HepG2 (cell line): ENCODE measurements around the gene DNAJB2. TPM values are rescaled to one million over a fixed set of nuclear protein-coding genes. Genes with fewer than 3 reads are reported as not detected.

Source experiments
- ATAC-seq: fragments of 200-7000 bp; cut with Tn5 transposase; 3 replicates; pipeline ENCODE4 v1.9.1; 2020; ENCODE audit warnings: mild to moderate bottlenecking, moderate library complexity
- BruUV-seq: library from RNA; stranded (reverse); fragments of 400-500 nt; replicated peaks from 2 replicates; lab custom pipeline; 2021; lab: Mats Ljungman, UMichigan
- CTCF ChIA-PET: fragments of 300-600 bp; formaldehyde crosslinking; extraction: SDS; loops from one replicate; lab custom pipeline; 2021; ENCODE audit warnings: low total read pairs, inconsistent platforms, low intra/inter-chr PET ratio; lab: Yijun Ruan, JAX
- POLR2A ChIA-PET: fragments of 350-600 bp; sonication (Branson Sonifier 250); formaldehyde crosslinking; loops from one replicate; lab custom pipeline; 2020; ENCODE audit warnings: antibody characterized with exemption, inconsistent platforms; lab: Yijun Ruan, JAX
- DNase-seq: peaks from one replicate; pipeline ENCODE4 v3.0.0-alpha.2; 2015; ENCODE audit warnings: low spot score
- FAIRE-seq: peaks from 3 replicates; lab custom pipeline; 2011; peaks lifted over from hg19 to GRCh38; lab: Jason Lieb, UNC
- H2AFZ ChIP-seq: one replicate; pipeline ENCODE4 v1.6.1; 2011; ENCODE audit warnings: low read length, inconsistent platforms
- H3K27ac ChIP-seq: fragments of 300-600 bp; 3 replicates; pipeline ENCODE4 v1.8.0; 2011; ENCODE audit warnings: mixed run types, mild to moderate bottlenecking, mixed read lengths, low read length, inconsistent platforms; ENCODE audit not compliant: insufficient read depth; ENCODE audit errors: extremely low read length
- H3K27me3 ChIP-seq, 2 experiments: fragments of 200-600 bp in 1 of 2; 2 replicates in 1 of 2; 3 replicates in 1 of 2; pipeline versions ENCODE4 v1.6.0 to v1.8.0; 2011; ENCODE audit warnings: low read length in 2 of 2, mild to moderate bottlenecking in 2 of 2, moderate library complexity in 2 of 2, inconsistent platforms in 1 of 2; ENCODE audit not compliant: insufficient read depth in 2 of 2, control insufficient read depth in 1 of 2
- H3K36me3 ChIP-seq, 2 experiments: fragments of 200-600 bp in 1 of 2; replicated peaks in 1 of 2; 2 replicates in 1 of 2; 3 replicates in 1 of 2; pipeline versions ENCODE4 v1.5.1 to v1.8.0; 2011; ENCODE audit warnings: low read length in 2 of 2, inconsistent platforms in 1 of 2; ENCODE audit not compliant: insufficient read depth in 2 of 2, control insufficient read depth in 1 of 2
- H3K4me1 ChIP-seq: 2 replicates; pipeline ENCODE4 v1.5.1; 2012; ENCODE audit warnings: low read length, inconsistent platforms; ENCODE audit not compliant: insufficient read depth
- H3K4me2 ChIP-seq: 2 replicates; pipeline ENCODE4 v1.6.0; 2011; ENCODE audit warnings: low read depth, low read length, inconsistent platforms
- H3K4me3 ChIP-seq, 3 experiments: fragments of 200-600 bp in 1 of 3; sonication (generic), shearing (Covaris generic) in 1 of 3; replicated peaks in 1 of 3; 2 replicates each; pipeline ENCODE4 v1.5.1; 2011 to 2016; ENCODE audit warnings: low read length in 3 of 3, inconsistent platforms in 2 of 3, low read depth in 2 of 3, mild to moderate bottlenecking in 2 of 3, control low read depth in 1 of 3, mixed read lengths in 1 of 3; ENCODE audit not compliant: insufficient read depth in 1 of 3
- H3K79me2 ChIP-seq: one replicate; pipeline ENCODE4 v1.6.1; 2011; ENCODE audit warnings: low read length, inconsistent platforms; ENCODE audit not compliant: insufficient read depth
- H3K9ac ChIP-seq: 2 replicates; pipeline ENCODE4 v1.6.0; 2011; ENCODE audit warnings: mild to moderate bottlenecking, low read depth, low read length, inconsistent platforms; ENCODE audit not compliant: insufficient read depth
- H3K9me3 ChIP-seq: 2 replicates; pipeline ENCODE4 v1.5.1; 2012; ENCODE audit warnings: mild to moderate bottlenecking, low read length
- H4K20me1 ChIP-seq: 2 replicates; pipeline ENCODE4 v1.6.0; 2011; ENCODE audit warnings: inconsistent platforms, mild to moderate bottlenecking, low read length, moderate library complexity; ENCODE audit not compliant: insufficient read depth
- AGO2 ChIP-seq: fragments of 200-400 bp; formaldehyde crosslinking; optimal IDR thresholded peaks from 2 replicates; pipeline ENCODE3; 2017; ENCODE audit warnings: mild to moderate bottlenecking, low read depth, low read length, moderate library complexity
- MEF2D ChIP-seq: sonication (generic); formaldehyde crosslinking; IDR thresholded peaks from 2 replicates; pipeline ENCODE4 v1.5.1; 2020; ENCODE audit warnings: mild to moderate bottlenecking, missing genetic modification reagents
- RBFOX2 ChIP-seq: fragments of 200-400 bp; formaldehyde crosslinking; IDR thresholded peaks from 2 replicates; pipeline ENCODE4 v1.6.1; 2017; ENCODE audit warnings: low read depth, mild to moderate bottlenecking, low read length
- RBM39 ChIP-seq: fragments of 200-400 bp; formaldehyde crosslinking; IDR thresholded peaks from one replicate; pipeline ENCODE4 v1.6.1; 2018; ENCODE audit warnings: antibody characterized with exemption, mild to moderate bottlenecking, low read depth, low read length; ENCODE audit not compliant: poor library complexity, severe bottlenecking
- ZBED4 ChIP-seq: sonication (generic); formaldehyde crosslinking; IDR thresholded peaks from 2 replicates; pipeline ENCODE4 v1.4.0; 2020; ENCODE audit warnings: missing genetic modification reagents, borderline replicate concordance
- ZXDC ChIP-seq: sonication (generic); formaldehyde crosslinking; IDR thresholded peaks from 2 replicates; pipeline ENCODE4 v1.5.0; 2020; ENCODE audit warnings: mild to moderate bottlenecking, missing genetic modification reagents
- WGBS: methylation state at CpG from one replicate; pipeline ENCODE4 v1.1.6; 2017; ENCODE audit warnings: low lambda C conversion rate; 5-methylcytosine and 5-hydroxymethylcytosine counted together
- in situ Hi-C: cut with HindIII; loops from 2 replicates; pipeline ENCODE4 v1.10.0; 2017; ENCODE audit warnings: low pct_unique_long_range_greater_than_20kb; ENCODE audit not compliant: extremely low pct_ligation_motif_present
- intact Hi-C: fragments of 100-400 bp; cut with micrococcal nuclease; formaldehyde crosslinking; loops from one replicate; pipeline ENCODE4 v1.10.0; 2022; ENCODE audit not compliant: unreplicated experiment
- polyA plus RNA-seq, 8 experiments: library from polyadenylated mRNA; depleted of rRNA in 3 of 8; stranded (reverse) in 7 of 8; unstranded in 1 of 8; fragments of >200 nt; fragmentation: Illumina TruSeq in 4 of 8; extraction: Trizol in 4 of 8; gene quantifications; 2 replicates each; pipeline versions ENCODE4 v1.2.1 to v1.2.3, GENCODE V29; 2011 to 2016; ENCODE audit warnings: low read depth in 4 of 8, missing spikeins in 1 of 8, mixed read lengths in 1 of 8; ENCODE audit not compliant: insufficient read depth in 1 of 8
- total RNA-seq, 5 experiments: library from RNA; depleted of rRNA; stranded (reverse); fragments of >200 nt; fragmentation: Illumina TruSeq; extraction: Trizol; gene quantifications; 2 replicates each; pipeline ENCODE4 v1.2.3, GENCODE V29; 2016; ENCODE audit warnings: low read depth in 1 of 5

The DNAJB2 gene
- total and polyA plus RNA-seq, 2 of the 13 experiments (the other 11 are each of a cell fraction or from before 2014, with no cell fraction given): 21.3 to 31.1 TPM

GRCh38 chr2:219284501-219285372, 5.6 kb downstream of the DNAJB2 start:
- no TSS peak for BruUV-seq
- intact Hi-C loops (no loop called here), in situ Hi-C loops (no loop called here)
- Histone ChIP-seq H3K79me2 (no peaks in the 10 kb centered on the region), H3K4me2 (no peak overlapping the region), H3K36me3 (peaks cover 4 to 10% of the 10 kb centered on the region in 2 experiments; a peak in 4 of 5 replicates), H3K27ac (no peak overlapping the region), H3K4me1 (peaks cover 17% of the 10 kb centered on the region), H2AFZ (no peak overlapping the region), H3K9me3 (no peaks in the 10 kb centered on the region), H3K4me3 (no peak overlapping the region), H3K9ac (no peak overlapping the region), H3K27me3 (no peaks in the 10 kb centered on the region; a peak in 1 of 5 replicates), H4K20me1 (no peaks in the 10 kb centered on the region)
- ATAC-seq: no peak
- FAIRE-seq: no peak
- TF ChIP-seq RBM39 (peak; percentile 19), AGO2 (peak; percentile 19), ZXDC (CRISPR knock-in tag) (no peak), MEF2D (CRISPR knock-in tag) (no peak), ZBED4 (no peak), RBFOX2 (peak; percentile 49)
- ChIA-PET POLR2A (no interaction called here), CTCF (no interaction called here)
- no peak for DNase-seq
- WGBS: 96% methylated on average over 16 of the region's 16 CpGs
